ENCODE data around the gene TMEM255B.

The TMEM255B gene

DNA sequence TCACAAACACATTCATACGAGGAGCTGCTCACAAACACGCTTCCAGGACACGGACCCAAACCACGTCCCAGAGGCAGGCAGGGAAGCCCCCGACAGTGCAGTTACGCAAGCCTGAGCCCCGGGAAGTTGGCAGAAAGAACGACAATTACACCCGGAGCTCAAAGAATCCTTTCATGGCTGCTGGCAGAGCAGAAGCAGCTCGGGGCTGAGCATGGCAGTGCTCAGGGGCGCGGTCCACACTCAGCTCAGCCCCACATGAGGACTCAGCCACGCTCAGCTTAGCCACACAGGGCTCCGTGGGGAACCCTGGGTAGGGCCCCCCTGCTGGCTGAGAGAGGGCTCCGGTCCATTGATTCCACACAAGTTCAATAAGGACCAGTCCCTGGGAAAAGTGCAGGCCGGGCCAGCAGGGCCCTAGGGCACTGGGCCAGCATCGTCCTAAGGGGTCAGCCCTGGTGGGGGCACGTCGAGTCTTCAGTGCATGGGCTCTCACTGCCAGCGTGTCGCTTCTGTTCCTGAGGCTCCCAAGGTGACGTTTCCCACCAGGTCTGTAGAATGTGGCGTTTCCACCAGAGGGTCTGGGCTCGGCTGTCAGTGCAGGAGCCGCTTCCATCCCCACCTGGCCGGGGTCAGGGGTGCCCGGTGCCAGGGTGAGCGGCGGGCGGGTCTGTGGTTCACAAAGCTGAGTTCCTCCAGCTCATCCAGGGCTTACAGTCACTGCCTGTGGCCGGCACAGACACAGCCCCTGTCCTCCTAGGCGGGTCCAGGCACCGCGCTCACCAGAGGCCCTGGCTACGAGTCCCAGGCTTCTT lies 81.7 kb downstream of the TMEM255B start:
- no peak overlapping the region for H3K18ac ChIP-seq (ENCODE audit: low read length)
- no peak overlapping the region for H2BK5ac ChIP-seq (ENCODE audit: low read length)
- no peak for DNase-seq
- H3K79me2 ChIP-seq (ENCODE audit: control insufficient read depth, insufficient read depth, low read length), result no peaks in the 10 kb centered on the region
- no peaks in the 10 kb centered on the region for H3K36me3 ChIP-seq (ENCODE audit: control insufficient read depth, insufficient read depth, low read length)
- H2BK120ac ChIP-seq (ENCODE audit: low read depth, low read length), result no peak overlapping the region
- H2AK5ac ChIP-seq (ENCODE audit: low read length), result no peak overlapping the region
- H3K4me1 ChIP-seq (ENCODE audit: control insufficient read depth, low read depth, low read length), result peaks cover 3% of the 10 kb centered on the region
- no peak overlapping the region for H4K8ac ChIP-seq (ENCODE audit: low read depth, low read length)
- no peak overlapping the region for H2BK15ac ChIP-seq (replicated peaks; ENCODE audit: low read depth)
- H3K56ac ChIP-seq (ENCODE audit: low read length), result no peak overlapping the region
- H3K23ac ChIP-seq (ENCODE audit: low read length), result no peak overlapping the region
- WGBS (ENCODE audit: extremely low coverage, insufficient coverage, low lambda C conversion rate), result no CpG with 5 or more reads among the region's 35 CpGs
- H3K4ac ChIP-seq (ENCODE audit: low read depth, low read length), result no peak overlapping the region
- H3K4me3 ChIP-seq (ENCODE audit: low read length), result no peak overlapping the region
- H3K27me3 ChIP-seq (ENCODE audit: insufficient read depth, low read length, poor library complexity), result no peaks in the 10 kb centered on the region
- no peak overlapping the region for H4K5ac ChIP-seq (ENCODE audit: low read length)
- H3K9ac ChIP-seq (ENCODE audit: low read length), result no peak overlapping the region
- H3K4me2 ChIP-seq (ENCODE audit: low read length), result no peak overlapping the region
- no peaks in the 10 kb centered on the region for H3K79me1 ChIP-seq (ENCODE audit: low read length)
- no peak overlapping the region for H3K27ac ChIP-seq (ENCODE audit: low read depth, low read length)

DNA sequence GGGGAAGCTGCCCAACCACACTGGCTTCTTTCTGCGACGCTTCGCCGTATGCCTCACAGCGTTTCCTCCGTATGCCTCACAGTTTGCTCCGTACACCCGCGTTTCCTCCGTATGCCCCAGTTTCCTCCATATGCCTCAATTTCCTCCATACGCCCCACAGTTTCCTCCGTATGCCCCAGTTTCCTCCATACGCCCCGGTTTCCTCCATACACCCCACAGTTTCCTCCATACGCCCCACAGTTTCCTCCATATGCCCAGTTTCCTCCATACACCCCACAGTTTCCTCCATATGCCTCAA lies 82.3 kb downstream of the TMEM255B start:
- Histone ChIP-seq H3K56ac (ENCODE audit: low read length) (no peak overlapping the region), H3K36me3 (ENCODE audit: control insufficient read depth, insufficient read depth, low read length) (no peaks in the 10 kb centered on the region), H3K4ac (ENCODE audit: low read depth, low read length) (no peak overlapping the region), H3K9ac (ENCODE audit: low read length) (no peak overlapping the region), H3K79me1 (ENCODE audit: low read length) (no peaks in the 10 kb centered on the region), H2BK120ac (ENCODE audit: low read depth, low read length) (no peak overlapping the region), H3K4me3 (ENCODE audit: low read length) (no peak overlapping the region), H3K4me1 (ENCODE audit: control insufficient read depth, low read depth, low read length) (peaks cover 3% of the 10 kb centered on the region), H3K27me3 (ENCODE audit: insufficient read depth, low read length, poor library complexity) (no peaks in the 10 kb centered on the region), H2BK5ac (ENCODE audit: low read length) (no peak overlapping the region), H3K18ac (ENCODE audit: low read length) (no peak overlapping the region), H2AK5ac (ENCODE audit: low read length) (no peak overlapping the region), H3K23ac (ENCODE audit: low read length) (no peak overlapping the region), H3K27ac (ENCODE audit: low read depth, low read length) (no peak overlapping the region), H3K4me2 (ENCODE audit: low read length) (no peak overlapping the region), H3K79me2 (ENCODE audit: control insufficient read depth, insufficient read depth, low read length) (no peaks in the 10 kb centered on the region), H2BK15ac (replicated peaks; ENCODE audit: low read depth) (no peak overlapping the region), H4K8ac (ENCODE audit: low read depth, low read length) (no peak overlapping the region), H4K5ac (ENCODE audit: low read length) (no peak overlapping the region)
- WGBS (ENCODE audit: extremely low coverage, insufficient coverage, low lambda C conversion rate), result no CpG with 5 or more reads among the region's 15 CpGs
- DNase-seq, result no peak

DNA sequence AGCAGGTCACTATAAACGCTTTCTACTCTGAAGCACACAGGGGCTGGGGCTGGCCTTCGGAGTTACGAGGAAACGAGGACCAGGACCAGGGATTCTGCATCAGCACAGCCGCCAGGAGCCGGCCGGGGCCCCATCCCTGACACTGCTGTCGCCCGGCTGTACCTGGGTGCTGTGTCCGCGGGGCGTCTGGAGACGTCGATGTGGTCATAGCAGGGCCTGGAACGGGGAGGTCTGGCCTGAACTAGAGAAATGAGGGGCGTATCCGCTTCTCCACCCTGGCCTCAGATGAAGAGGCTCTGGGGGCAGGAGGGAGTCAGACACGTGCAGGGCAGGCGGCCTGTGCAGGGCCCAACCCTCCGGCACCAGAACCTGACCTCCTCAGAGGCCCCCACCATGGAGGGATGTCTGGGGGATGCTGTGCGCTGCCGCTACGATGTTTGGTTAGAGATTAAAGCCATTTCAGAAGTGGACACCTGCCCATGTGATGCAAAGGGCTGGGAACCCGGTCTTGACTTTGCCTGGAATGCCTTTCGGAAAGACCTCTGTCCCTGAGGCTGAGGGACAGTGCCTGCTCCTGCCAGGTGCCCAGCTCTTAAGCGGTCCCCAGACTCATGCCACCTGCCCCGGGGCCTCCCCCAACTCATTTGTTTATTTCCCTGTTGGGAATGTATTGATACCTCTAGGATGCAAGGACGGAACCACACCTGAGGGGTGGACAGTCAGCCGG lies 83.5 kb downstream of the TMEM255B start:
- no peak overlapping the region for H3K4me3 ChIP-seq (ENCODE audit: low read length)
- H3K79me1 ChIP-seq (ENCODE audit: low read length), result no peaks in the 10 kb centered on the region
- H3K18ac ChIP-seq (ENCODE audit: low read length), result no peak overlapping the region
- H4K5ac ChIP-seq (ENCODE audit: low read length), result no peak overlapping the region
- H3K23ac ChIP-seq (ENCODE audit: low read length), result no peak overlapping the region
- H3K27ac ChIP-seq (ENCODE audit: low read depth, low read length), result no peak overlapping the region
- no CpG with 5 or more reads among the region's 29 CpGs for WGBS (ENCODE audit: extremely low coverage, insufficient coverage, low lambda C conversion rate)
- H3K27me3 ChIP-seq (ENCODE audit: insufficient read depth, low read length, poor library complexity), result no peaks in the 10 kb centered on the region
- H3K36me3 ChIP-seq (ENCODE audit: control insufficient read depth, insufficient read depth, low read length), result no peaks in the 10 kb centered on the region
- H3K56ac ChIP-seq (ENCODE audit: low read length), result no peak overlapping the region
- no peak overlapping the region for H3K4ac ChIP-seq (ENCODE audit: low read depth, low read length)
- H2BK5ac ChIP-seq (ENCODE audit: low read length), result no peak overlapping the region
- no peaks in the 10 kb centered on the region for H3K4me1 ChIP-seq (ENCODE audit: control insufficient read depth, low read depth, low read length)
- DNase-seq, result no peak
- H4K8ac ChIP-seq (ENCODE audit: low read depth, low read length), result no peak overlapping the region
- no peak overlapping the region for H3K9ac ChIP-seq (ENCODE audit: low read length)
- H2BK120ac ChIP-seq (ENCODE audit: low read depth, low read length), result no peak overlapping the region
- H3K4me2 ChIP-seq (ENCODE audit: low read length), result no peak overlapping the region
- H2AK5ac ChIP-seq (ENCODE audit: low read length), result no peak overlapping the region
- H2BK15ac ChIP-seq (replicated peaks; ENCODE audit: low read depth), result no peak overlapping the region
- H3K79me2 ChIP-seq (ENCODE audit: control insufficient read depth, insufficient read depth, low read length), result no peaks in the 10 kb centered on the region

DNA sequence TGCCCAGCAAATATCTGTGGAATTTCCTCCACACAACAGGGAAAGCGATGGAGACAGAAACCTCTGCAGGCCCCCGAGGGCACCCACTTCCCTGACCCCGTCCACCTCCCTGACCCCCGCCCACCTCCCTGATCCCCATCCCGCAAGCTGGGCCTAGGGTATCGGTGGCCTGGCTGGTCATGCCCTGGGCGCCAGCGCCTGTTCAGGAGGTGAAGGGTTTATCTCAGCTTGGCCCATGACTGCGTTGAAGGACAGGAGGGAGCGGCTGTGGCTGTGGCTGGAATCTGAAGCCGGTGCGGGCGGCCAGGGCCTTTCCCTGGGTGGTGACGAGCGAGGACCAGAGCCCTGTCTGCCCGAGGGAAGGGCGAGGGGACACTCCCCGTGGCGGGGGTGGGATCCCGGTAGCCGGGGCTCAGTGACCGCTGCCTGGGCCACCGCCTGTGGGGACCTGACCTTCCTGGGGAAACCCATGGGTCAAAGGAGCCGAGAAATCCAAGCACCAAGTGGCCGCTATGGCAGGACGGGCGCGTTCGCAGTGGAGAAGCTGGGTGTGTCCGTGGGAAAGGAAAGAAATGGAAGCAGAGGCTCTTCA lies 84.1 kb downstream of the TMEM255B start:
- Histone ChIP-seq H2BK5ac (ENCODE audit: low read length) (no peak overlapping the region), H3K27ac (ENCODE audit: low read depth, low read length) (no peak overlapping the region), H2BK15ac (replicated peaks; ENCODE audit: low read depth) (no peak overlapping the region), H3K36me3 (ENCODE audit: control insufficient read depth, insufficient read depth, low read length) (no peaks in the 10 kb centered on the region), H3K18ac (ENCODE audit: low read length) (no peak overlapping the region), H3K23ac (ENCODE audit: low read length) (no peak overlapping the region), H3K56ac (ENCODE audit: low read length) (no peak overlapping the region), H4K5ac (ENCODE audit: low read length) (no peak overlapping the region), H3K79me2 (ENCODE audit: control insufficient read depth, insufficient read depth, low read length) (no peaks in the 10 kb centered on the region), H3K4me1 (ENCODE audit: control insufficient read depth, low read depth, low read length) (no peaks in the 10 kb centered on the region), H2BK120ac (ENCODE audit: low read depth, low read length) (no peak overlapping the region), H3K27me3 (ENCODE audit: insufficient read depth, low read length, poor library complexity) (no peaks in the 10 kb centered on the region), H3K4me2 (ENCODE audit: low read length) (no peak overlapping the region), H3K79me1 (ENCODE audit: low read length) (no peaks in the 10 kb centered on the region), H4K8ac (ENCODE audit: low read depth, low read length) (no peak overlapping the region), H2AK5ac (ENCODE audit: low read length) (no peak overlapping the region), H3K9ac (ENCODE audit: low read length) (no peak overlapping the region), H3K4me3 (ENCODE audit: low read length) (no peak overlapping the region), H3K4ac (ENCODE audit: low read depth, low read length) (no peak overlapping the region)
- no CpG with 5 or more reads among the region's 30 CpGs for WGBS (ENCODE audit: extremely low coverage, insufficient coverage, low lambda C conversion rate)
- no peak for DNase-seq

DNA sequence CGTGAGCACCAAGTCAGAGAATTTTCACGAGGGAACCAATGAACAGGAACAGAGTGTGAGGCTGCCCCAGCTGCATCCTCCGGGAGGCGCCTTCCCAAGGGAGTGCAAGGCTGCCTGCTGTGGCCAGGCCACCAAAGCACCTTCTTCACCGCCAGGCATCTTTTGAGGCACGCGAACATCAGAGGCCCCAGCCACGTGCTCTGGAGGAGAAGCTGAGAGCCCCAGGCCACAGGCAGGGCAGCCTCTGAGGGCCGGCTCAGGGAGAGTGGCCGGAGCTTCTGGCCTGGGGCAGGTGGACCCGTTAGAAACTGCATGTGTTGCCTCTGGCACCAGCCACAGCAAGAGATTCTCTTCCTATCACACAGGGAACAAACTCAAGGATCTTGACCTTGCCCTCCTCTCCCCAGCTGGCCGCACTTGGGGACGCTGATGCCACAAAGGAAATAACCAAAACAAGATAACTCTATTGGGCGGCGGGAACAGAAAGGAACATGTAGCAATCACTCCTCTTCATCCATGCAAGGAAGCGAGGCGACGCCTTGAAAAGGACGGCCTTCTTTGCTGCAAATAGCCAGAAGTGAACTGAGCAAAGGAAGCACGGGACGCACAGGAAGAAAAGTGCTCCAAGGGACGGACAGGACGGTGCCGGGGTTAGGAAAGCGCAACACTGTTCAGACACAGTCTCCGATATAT lies 85.0 kb downstream of the TMEM255B start:
- Histone ChIP-seq H3K18ac (ENCODE audit: low read length) (no peak overlapping the region), H3K79me1 (ENCODE audit: low read length) (no peaks in the 10 kb centered on the region), H2BK5ac (ENCODE audit: low read length) (no peak overlapping the region), H3K4me1 (ENCODE audit: control insufficient read depth, low read depth, low read length) (no peaks in the 10 kb centered on the region), H3K56ac (ENCODE audit: low read length) (no peak overlapping the region), H2AK5ac (ENCODE audit: low read length) (no peak overlapping the region), H3K36me3 (ENCODE audit: control insufficient read depth, insufficient read depth, low read length) (no peaks in the 10 kb centered on the region), H3K27ac (ENCODE audit: low read depth, low read length) (no peak overlapping the region), H3K27me3 (ENCODE audit: insufficient read depth, low read length, poor library complexity) (no peaks in the 10 kb centered on the region), H2BK120ac (ENCODE audit: low read depth, low read length) (no peak overlapping the region), H3K4me3 (ENCODE audit: low read length) (no peak overlapping the region), H3K23ac (ENCODE audit: low read length) (no peak overlapping the region), H3K4me2 (ENCODE audit: low read length) (no peak overlapping the region), H4K5ac (ENCODE audit: low read length) (no peak overlapping the region), H2BK15ac (replicated peaks; ENCODE audit: low read depth) (no peak overlapping the region), H3K9ac (ENCODE audit: low read length) (no peak overlapping the region), H3K79me2 (ENCODE audit: control insufficient read depth, insufficient read depth, low read length) (no peaks in the 10 kb centered on the region), H4K8ac (ENCODE audit: low read depth, low read length) (no peak overlapping the region), H3K4ac (ENCODE audit: low read depth, low read length) (no peak overlapping the region)
- DNase-seq, result no peak
- WGBS (ENCODE audit: extremely low coverage, insufficient coverage, low lambda C conversion rate), result no CpG with 5 or more reads among the region's 26 CpGs
